CD4-positive, alpha-beta T cell (primary cell): ENCODE data around the gene CAPZB. TPM values are rescaled to one million over a fixed set of nuclear protein-coding genes. Genes with fewer than 3 reads are reported as not detected.

Source experiments
- ATAC-seq: fragments of 200-7000 bp; cut with Tn5 transposase; one replicate; pipeline ENCODE4 v1.10.0; 2022; ENCODE audit warnings: mild to moderate bottlenecking; ENCODE audit not compliant: poor library complexity
- CTCF ChIA-PET: fragments of 350-600 bp; sonication (Branson Sonifier 250); formaldehyde crosslinking; loops from one replicate; lab custom pipeline; 2021; ENCODE audit warnings: antibody characterized with exemption, inconsistent platforms; lab: Charles Lee
- POLR2A ChIA-PET: fragments of 350-600 bp; sonication (Branson Sonifier 250); formaldehyde crosslinking; loops from one replicate; lab custom pipeline; 2021; ENCODE audit warnings: antibody characterized with exemption, inconsistent platforms; lab: Charles Lee
- DNase-seq, 14 experiments: peaks; one replicate each; pipeline ENCODE4 v3.0.0-alpha.2; 2013 to 2020; ENCODE audit warnings: mixed read lengths in 2 of 14
- H3K27ac ChIP-seq, 2 donors: one replicate each; pipeline versions ENCODE4 v1.5.1 to v1.7.0; 2013; ENCODE audit warnings: low read length in 2 of 2, low read depth in 1 of 2, mild to moderate bottlenecking in 1 of 2
- H3K27me3 ChIP-seq, 2 experiments: 1 replicate in 1 of 2; 2 replicates in 1 of 2; pipeline versions ENCODE4 v1.6.1 to v1.7.0; 2013; ENCODE audit warnings: low read length in 2 of 2, control low read depth in 1 of 2, mild to moderate bottlenecking in 1 of 2, moderate library complexity in 1 of 2; ENCODE audit not compliant: insufficient read depth in 2 of 2, control insufficient read depth in 1 of 2
- H3K36me3 ChIP-seq: one replicate; pipeline ENCODE4 v1.6.1; 2013; ENCODE audit warnings: low read length, control low read depth; ENCODE audit not compliant: insufficient read depth
- H3K4me1 ChIP-seq: one replicate; pipeline ENCODE4 v1.6.1; 2013; ENCODE audit warnings: low read length, control low read depth; ENCODE audit not compliant: insufficient read depth
- H3K4me3 ChIP-seq: one replicate; pipeline ENCODE4 v1.5.1; 2013; ENCODE audit warnings: mild to moderate bottlenecking, low read length, moderate library complexity
- H3K9me3 ChIP-seq, 2 experiments: 1 replicate in 1 of 2; 2 replicates in 1 of 2; pipeline versions ENCODE4 v1.6.1 to v1.7.0; 2013; ENCODE audit warnings: low read length in 2 of 2, mild to moderate bottlenecking in 2 of 2, control low read depth in 1 of 2, moderate library complexity in 1 of 2; ENCODE audit not compliant: control insufficient read depth in 1 of 2, insufficient read depth in 1 of 2
- H3K27ac Mint-ChIP-seq: one replicate; pipeline ENCODE4 v1.8.0; 2020; ENCODE audit warnings: mixed read lengths
- H3K27me3 Mint-ChIP-seq: one replicate; pipeline ENCODE4 v1.8.0; 2021; ENCODE audit warnings: mixed read lengths
- H3K36me3 Mint-ChIP-seq: one replicate; pipeline ENCODE4 v1.8.0; 2021; ENCODE audit warnings: low read depth, mixed read lengths
- H3K4me1 Mint-ChIP-seq: one replicate; pipeline ENCODE4 v1.8.0; 2021; ENCODE audit warnings: low read depth, mixed read lengths
- H3K4me3 Mint-ChIP-seq: one replicate; pipeline ENCODE4 v1.8.0; 2020; ENCODE audit warnings: mild to moderate bottlenecking, mixed read lengths
- H3K9me3 Mint-ChIP-seq: one replicate; pipeline ENCODE4 v1.8.0; 2020; ENCODE audit warnings: mixed read lengths
- CTCF ChIP-seq: fragments of 200-600 bp; IDR thresholded peaks from one replicate; pipeline ENCODE4 v1.8.0; 2022; ENCODE audit warnings: antibody characterized with exemption, mild to moderate bottlenecking
- intact Hi-C, 2 experiments: fragments of 100-400 bp; cut with DNase I in 1 of 2; cut with micrococcal nuclease in 1 of 2; formaldehyde crosslinking; loops; one replicate each; pipeline versions ENCODE4 v1.15.1 to v1.9.0; 2023 to 2025; cut with DNase I, micrococcal nuclease
- total RNA-seq, 174 experiments: library from RNA in 2 of 174; stranded (reverse) in 2 of 174; gene quantifications; one replicate each; pipeline ENCODE4 v1.2.3 and lab custom pipeline; 2021 to 2026

Gene CAPZB
- total RNA-seq, 2 experiments from 2014 or later = 168 to 173 TPM

GRCh38 chr1:19350566-19350965, 134.8 kb downstream of the CAPZB start:
- DNase-seq (no peak), ATAC-seq (no peak)
- ChIA-PET CTCF (interaction anchor here (0.7 kb wide), 1 partner anchor 181 kb away, joined by 3 read pairs; no protein-coding TSS in a partner anchor), POLR2A (interaction anchor here (0.7 kb wide), 1 partner anchor 433 kb away, joined by 3 read pairs; no protein-coding TSS in a partner anchor)
- Mint-ChIP-seq H3K4me1 (no peaks in the 10 kb centered on the region), H3K27me3 (no peaks in the 10 kb centered on the region), H3K27ac (no peak overlapping the region), H3K9me3 (no peaks in the 10 kb centered on the region), H3K4me3 (no peak overlapping the region), H3K36me3 (peaks cover 84% of the 10 kb centered on the region)
- Histone ChIP-seq H3K27me3 (no peaks in the 10 kb centered on the region), H3K4me3 (no peak overlapping the region), H3K4me1 (no peaks in the 10 kb centered on the region), H3K9me3 (no peaks in the 10 kb centered on the region), H3K36me3 (peaks cover 79% of the 10 kb centered on the region), H3K27ac (no peak overlapping the region)
- TF ChIP-seq CTCF = no peak
- intact Hi-C loops = no loop called here

GRCh38 chr1:19349999-19350398, 135.3 kb downstream of the CAPZB start:
- Mint-ChIP-seq H3K27ac (no peak overlapping the region), H3K9me3 (no peaks in the 10 kb centered on the region), H3K36me3 (peaks cover 83% of the 10 kb centered on the region), H3K4me3 (no peak overlapping the region), H3K27me3 (no peaks in the 10 kb centered on the region), H3K4me1 (no peaks in the 10 kb centered on the region)
- DNase-seq = no peak
- H3K4me3 ChIP-seq = no peak overlapping the region
- H3K9me3 ChIP-seq = no peaks in the 10 kb centered on the region
- no peaks in the 10 kb centered on the region for H3K4me1 ChIP-seq
- CTCF ChIA-PET = interaction anchor here (0.7 kb wide), 1 partner anchor 180 kb away, joined by 3 read pairs; no protein-coding TSS in a partner anchor
- intact Hi-C loops = no loop called here
- POLR2A ChIA-PET = no interaction called here
- no peaks in the 10 kb centered on the region for H3K27me3 ChIP-seq
- no peak overlapping the region for H3K27ac ChIP-seq
- peaks cover 80% of the 10 kb centered on the region for H3K36me3 ChIP-seq
- no peak for ATAC-seq
- TF ChIP-seq CTCF = no peak

GRCh38 chr1:19348441-19349198, 136.7 kb downstream of the CAPZB start:
- Mint-ChIP-seq H3K4me1 (no peaks in the 10 kb centered on the region), H3K27me3 (no peaks in the 10 kb centered on the region), H3K27ac (peak overlapping the region; percentile 51), H3K4me3 (no peak overlapping the region), H3K36me3 (peaks cover 81% of the 10 kb centered on the region), H3K9me3 (no peaks in the 10 kb centered on the region)
- no peak overlapping the region for H3K4me3 ChIP-seq
- H3K4me1 ChIP-seq = no peaks in the 10 kb centered on the region
- no peak for TF ChIP-seq CTCF
- DNase-seq (no peak), ATAC-seq (no peak)
- ChIA-PET POLR2A (no interaction called here), CTCF (no interaction called here)
- H3K27me3 ChIP-seq = no peaks in the 10 kb centered on the region
- peaks cover 80% of the 10 kb centered on the region for H3K36me3 ChIP-seq
- no peaks in the 10 kb centered on the region for H3K9me3 ChIP-seq
- H3K27ac ChIP-seq = no peak overlapping the region
- intact Hi-C loops = no loop called here
